GM12801 (cell line): ENCODE data around the gene PLGRKT.

Experiments
- TF ChIP-seq, protein P1 (sequence below): IDR thresholded peaks from one replicate; pipeline ENCODE4 v1.5.1; 2011; ENCODE audit warnings: control low read depth; ENCODE audit not compliant: insufficient read length; ENCODE audit errors: extremely low read depth

The PLGRKT gene

DNA sequence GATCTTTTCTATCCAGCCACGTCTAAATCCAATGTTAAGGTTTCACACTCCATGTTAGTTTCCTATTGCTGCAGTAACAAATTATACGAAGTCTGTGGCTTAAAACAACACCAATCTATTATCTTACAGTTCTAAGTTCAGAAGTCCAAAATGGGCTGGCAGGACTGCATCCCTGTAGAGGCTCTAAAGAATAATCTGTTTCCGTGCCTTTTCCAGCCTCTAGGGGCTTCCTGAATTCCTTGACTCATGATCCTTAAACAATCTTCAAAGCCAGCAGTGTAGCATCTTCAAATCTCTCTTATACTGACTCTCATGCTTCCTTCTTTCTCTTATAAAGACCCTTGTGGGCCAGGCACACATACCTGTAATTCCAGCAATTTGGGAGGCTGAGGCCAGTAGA is 6.8 kb downstream of the PLGRKT start:
- TF ChIP-seq, protein P1, sequence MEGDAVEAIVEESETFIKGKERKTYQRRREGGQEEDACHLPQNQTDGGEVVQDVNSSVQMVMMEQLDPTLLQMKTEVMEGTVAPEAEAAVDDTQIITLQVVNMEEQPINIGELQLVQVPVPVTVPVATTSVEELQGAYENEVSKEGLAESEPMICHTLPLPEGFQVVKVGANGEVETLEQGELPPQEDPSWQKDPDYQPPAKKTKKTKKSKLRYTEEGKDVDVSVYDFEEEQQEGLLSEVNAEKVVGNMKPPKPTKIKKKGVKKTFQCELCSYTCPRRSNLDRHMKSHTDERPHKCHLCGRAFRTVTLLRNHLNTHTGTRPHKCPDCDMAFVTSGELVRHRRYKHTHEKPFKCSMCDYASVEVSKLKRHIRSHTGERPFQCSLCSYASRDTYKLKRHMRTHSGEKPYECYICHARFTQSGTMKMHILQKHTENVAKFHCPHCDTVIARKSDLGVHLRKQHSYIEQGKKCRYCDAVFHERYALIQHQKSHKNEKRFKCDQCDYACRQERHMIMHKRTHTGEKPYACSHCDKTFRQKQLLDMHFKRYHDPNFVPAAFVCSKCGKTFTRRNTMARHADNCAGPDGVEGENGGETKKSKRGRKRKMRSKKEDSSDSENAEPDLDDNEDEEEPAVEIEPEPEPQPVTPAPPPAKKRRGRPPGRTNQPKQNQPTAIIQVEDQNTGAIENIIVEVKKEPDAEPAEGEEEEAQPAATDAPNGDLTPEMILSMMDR, result no peak

DNA sequence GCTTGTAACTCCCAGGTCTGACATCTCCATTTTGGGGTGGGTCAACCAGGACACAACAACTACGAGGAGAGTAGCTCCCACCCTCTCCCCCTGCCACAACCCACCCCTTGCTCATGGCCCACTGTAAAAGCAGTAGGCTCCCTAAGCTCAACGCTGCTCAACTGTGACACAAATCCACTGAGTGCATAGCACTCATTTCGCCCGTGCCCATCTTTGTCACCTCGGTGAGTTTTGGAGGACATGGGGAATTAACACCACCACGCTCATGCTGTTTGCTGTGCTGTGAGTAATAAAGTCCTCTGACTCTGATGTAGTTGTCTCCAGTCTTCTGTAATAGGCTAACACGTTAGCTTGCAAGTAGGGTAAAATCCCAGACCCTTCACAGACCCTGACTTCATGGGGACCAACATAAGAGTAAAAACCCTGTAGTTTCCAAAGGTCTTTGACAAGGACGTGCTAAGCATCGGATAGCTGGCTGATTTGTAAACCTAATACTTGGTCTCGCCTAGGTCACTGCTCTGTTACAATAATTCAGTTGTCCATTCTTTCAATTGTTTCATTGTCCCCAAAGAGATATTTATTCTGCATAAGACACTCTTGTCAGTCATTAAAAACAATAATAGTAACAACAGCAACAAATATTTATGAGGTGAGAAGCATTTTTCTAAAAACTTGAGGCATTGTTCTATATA is 7.7 kb downstream of the PLGRKT start:
- TF ChIP-seq, protein P1, result no peak

DNA sequence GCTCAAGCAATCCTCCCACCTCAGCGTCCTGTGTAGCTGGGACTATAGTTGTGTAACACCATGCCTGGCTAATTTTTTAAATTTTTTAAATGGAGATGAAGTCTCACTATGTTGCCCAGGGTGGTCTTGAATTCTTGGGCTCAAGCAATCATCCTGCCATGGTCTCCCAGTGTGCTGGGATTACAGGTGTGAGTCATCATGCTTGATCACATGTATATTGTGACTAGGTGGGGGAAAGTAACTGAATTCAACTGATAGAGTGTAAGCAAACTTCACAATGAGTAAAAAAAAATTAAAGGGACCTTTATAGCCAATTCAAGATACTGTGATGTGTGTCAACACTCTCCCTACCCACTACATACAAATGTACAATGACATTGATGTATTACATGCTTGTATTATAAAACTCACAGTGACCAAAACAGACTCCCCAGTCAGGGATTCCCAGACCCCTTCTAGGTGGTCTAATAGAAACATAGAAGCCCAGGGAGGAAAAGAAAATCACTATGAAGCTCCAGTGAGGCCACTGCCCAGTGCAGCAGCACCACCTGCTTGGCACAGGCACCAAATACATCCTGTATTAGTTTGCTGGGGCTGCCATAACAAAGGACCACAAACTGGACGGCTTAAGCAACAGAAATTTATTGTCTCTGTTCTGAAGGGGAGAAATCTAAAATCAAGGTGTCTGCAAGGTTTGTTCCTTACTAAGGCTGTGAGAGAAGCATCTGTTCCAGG is 8.8 kb downstream of the PLGRKT start:
- TF ChIP-seq, protein P1, result no peak

DNA sequence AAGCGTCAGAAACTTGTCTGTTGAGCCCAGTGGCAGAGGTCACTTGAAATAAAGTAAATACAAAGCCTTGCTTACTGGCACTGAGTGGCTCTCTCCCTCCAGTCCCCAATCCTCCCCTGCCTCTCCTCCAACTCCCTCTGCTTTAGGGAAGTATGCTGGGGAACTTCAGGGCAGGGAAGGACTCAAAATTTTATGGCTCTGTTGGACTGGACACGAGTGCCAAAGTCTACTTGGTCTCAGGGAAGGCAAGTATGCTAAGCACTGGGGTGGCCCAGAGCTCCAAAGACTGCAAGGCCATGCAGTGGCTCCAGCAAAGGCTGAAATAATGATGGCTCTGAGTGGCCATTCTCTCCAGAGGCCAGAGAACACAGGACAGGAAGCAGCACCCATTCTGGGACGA is 9.6 kb downstream of the PLGRKT start:
- TF ChIP-seq, protein P1, result no peak

DNA sequence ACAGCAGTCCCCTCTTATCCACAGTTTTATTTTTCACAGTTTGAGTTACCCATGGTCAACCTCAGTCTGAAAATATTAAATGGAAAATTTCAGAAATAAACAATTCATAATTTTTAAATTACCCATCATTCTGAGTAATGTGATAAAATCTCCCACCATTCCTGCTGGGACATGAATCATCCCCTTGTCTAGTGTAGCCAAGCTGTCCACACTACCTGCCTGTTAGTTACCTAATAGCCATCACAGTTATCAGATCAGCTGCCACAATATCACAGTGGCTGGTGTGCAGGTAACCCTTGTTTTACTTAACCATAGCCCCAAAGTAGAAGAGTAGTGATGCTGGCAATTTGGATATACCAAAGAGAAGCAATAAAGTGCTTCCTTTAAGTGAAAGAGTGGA is 10.7 kb downstream of the PLGRKT start:
- TF ChIP-seq, protein P1, result no peak

DNA sequence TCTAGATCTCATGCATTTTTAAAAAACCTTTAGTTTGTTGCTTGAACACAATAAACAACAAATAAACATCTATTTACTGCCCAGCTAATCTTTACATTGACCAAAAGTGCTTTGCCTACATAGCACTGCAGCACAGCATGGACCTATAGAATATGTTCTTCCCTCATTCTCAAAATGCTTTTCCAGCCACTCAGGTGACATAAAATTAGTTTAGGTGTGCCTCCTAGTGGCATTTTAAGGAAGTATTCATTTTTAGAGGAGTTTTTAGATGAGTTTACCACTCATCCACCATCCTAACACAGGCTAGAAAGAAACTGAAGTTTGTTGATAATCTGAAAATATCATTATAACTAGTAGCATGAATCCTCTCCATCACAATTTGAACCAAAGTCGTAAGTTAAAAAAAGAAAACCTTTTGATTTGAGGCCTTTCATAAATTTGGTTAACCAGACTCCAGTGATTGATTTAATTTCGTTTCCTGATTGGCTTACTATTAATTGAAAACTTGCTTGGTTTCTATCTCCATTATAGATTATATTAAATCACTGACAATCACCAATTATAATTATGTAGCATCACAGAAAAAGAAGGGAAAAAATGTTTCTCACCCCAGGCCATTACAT is 12.6 kb downstream of the PLGRKT start:
- TF ChIP-seq, protein P1, result no peak

DNA sequence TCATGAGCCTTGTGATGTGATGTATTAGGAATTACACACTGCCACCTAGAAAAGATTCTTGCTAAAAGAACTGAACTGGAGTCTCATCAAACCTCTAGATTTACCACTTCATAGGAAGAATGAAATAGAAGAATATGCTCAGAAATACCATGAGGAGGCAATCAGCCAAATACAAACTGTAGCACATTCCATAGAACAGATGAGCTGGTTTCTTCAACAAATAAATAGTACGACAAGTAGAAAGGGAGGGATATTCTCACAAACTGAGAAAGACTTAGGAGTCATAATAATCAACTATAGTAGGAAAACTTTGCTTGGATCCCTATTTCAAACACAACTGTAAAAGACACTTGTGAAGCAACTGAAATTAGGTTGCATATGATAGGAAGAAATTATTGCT is 15.4 kb downstream of the PLGRKT start:
- TF ChIP-seq, protein P1, result no peak
